ENCODE measurements around the gene POLR3K. TPM values are rescaled to one million over a fixed set of nuclear protein-coding genes. Genes with fewer than 3 reads are reported as not detected.

The POLR3K gene
- total and polyA plus RNA-seq, 2 donors (not counting 1 experiment from before 2014, with no cell fraction given) = 3.3 to 12.9 TPM

GRCh38 chr16:42691-43090, 10.7 kb downstream of the POLR3K start:
- no peaks in the 10 kb centered on the region for H3K27me3 ChIP-seq (ENCODE audit: control insufficient read depth, insufficient read depth, low read length)
- DNase-seq (ENCODE audit: low read depth in 2 of 2) = no peak
- no peak for TF ChIP-seq EZH2 (IDR thresholded peaks at IDR 0.05; ENCODE audit: low read length, missing control alignments)
- TF ChIP-seq, protein P1, sequence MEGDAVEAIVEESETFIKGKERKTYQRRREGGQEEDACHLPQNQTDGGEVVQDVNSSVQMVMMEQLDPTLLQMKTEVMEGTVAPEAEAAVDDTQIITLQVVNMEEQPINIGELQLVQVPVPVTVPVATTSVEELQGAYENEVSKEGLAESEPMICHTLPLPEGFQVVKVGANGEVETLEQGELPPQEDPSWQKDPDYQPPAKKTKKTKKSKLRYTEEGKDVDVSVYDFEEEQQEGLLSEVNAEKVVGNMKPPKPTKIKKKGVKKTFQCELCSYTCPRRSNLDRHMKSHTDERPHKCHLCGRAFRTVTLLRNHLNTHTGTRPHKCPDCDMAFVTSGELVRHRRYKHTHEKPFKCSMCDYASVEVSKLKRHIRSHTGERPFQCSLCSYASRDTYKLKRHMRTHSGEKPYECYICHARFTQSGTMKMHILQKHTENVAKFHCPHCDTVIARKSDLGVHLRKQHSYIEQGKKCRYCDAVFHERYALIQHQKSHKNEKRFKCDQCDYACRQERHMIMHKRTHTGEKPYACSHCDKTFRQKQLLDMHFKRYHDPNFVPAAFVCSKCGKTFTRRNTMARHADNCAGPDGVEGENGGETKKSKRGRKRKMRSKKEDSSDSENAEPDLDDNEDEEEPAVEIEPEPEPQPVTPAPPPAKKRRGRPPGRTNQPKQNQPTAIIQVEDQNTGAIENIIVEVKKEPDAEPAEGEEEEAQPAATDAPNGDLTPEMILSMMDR (conservative IDR thresholded peaks at IDR 0.05 in 1 of 2, IDR thresholded peaks at IDR 0.05 in 1 of 2; ENCODE audit: low read depth in 1 of 2, low read length in 2 of 2) = no peak

DNA sequence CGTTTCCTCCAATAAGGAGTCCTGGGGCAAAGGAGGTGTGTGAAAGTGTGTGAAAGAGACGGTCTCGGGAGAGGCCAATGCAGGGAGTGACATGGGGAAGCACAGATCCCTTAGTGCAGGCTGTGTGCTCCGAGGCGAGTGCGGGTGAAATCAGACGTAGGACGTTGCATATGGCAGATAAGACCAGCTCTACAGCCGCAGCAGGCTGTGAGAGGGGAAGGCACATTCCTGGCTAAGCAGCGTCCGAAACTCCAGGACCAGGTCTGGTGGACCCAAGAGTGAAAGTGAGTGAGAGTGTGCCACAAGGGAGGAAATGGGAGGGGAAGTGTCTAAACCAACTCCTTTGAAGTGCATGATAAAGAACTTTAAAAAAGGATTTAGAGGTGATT, 11.3 kb downstream of the POLR3K start:
- H3K36me3 ChIP-seq (ENCODE audit: control insufficient read depth, insufficient read depth, low read length) = peaks cover 4% of the 10 kb centered on the region
- DNase-seq (ENCODE audit: low read depth in 2 of 2) = no peak
- no peaks in the 10 kb centered on the region for H3K27me3 ChIP-seq (ENCODE audit: control insufficient read depth, insufficient read depth, low read length)
- H3K4me1 ChIP-seq (ENCODE audit: control insufficient read depth, extremely low read depth, insufficient read depth, low read length) = no peaks in the 10 kb centered on the region
- H4K20me1 ChIP-seq (ENCODE audit: control insufficient read depth, extremely low read depth, insufficient read depth, low read length) = no peaks in the 10 kb centered on the region
- no peaks in the 10 kb centered on the region for H3K79me2 ChIP-seq (ENCODE audit: control insufficient read depth, insufficient read depth, low read length)
- no peak overlapping the region for H2AFZ ChIP-seq (ENCODE audit: low read length)
- H3K9ac ChIP-seq (ENCODE audit: insufficient read depth, low read length) = no peak overlapping the region
- H3K9me3 ChIP-seq (ENCODE audit: control insufficient read depth, insufficient read depth, low read depth, low read length) = no peaks in the 10 kb centered on the region
- H3K4me2 ChIP-seq (ENCODE audit: extremely low read depth, insufficient read depth, low read length) = peak overlapping the region; percentile 44
- H3K4me3 ChIP-seq (replicated peaks in 1 of 4; ENCODE audit: control extremely low read depth in 1 of 4, insufficient read depth in 1 of 4, low read depth in 3 of 4, low read length in 4 of 4) = no peak overlapping the region
- no peak overlapping the region for H3K27ac ChIP-seq (ENCODE audit: insufficient read depth, low read length)
- TF ChIP-seq, protein P1 (conservative IDR thresholded peaks at IDR 0.05 in 1 of 2, IDR thresholded peaks at IDR 0.05 in 1 of 2; ENCODE audit: low read depth in 1 of 2, low read length in 2 of 2) = no peak
- TF ChIP-seq EZH2 (IDR thresholded peaks at IDR 0.05; ENCODE audit: low read length, missing control alignments) = no peak

More at GRCh38 chr16:42691-43090, 10.7 kb downstream of the POLR3K start:
- Histone ChIP-seq H2AFZ (ENCODE audit: low read length) (no peak overlapping the region), H3K36me3 (ENCODE audit: control insufficient read depth, insufficient read depth, low read length) (peaks cover 6% of the 10 kb centered on the region), H3K9ac (ENCODE audit: insufficient read depth, low read length) (no peak overlapping the region), H3K4me3 (replicated peaks in 1 of 4; ENCODE audit: control extremely low read depth in 1 of 4, insufficient read depth in 1 of 4, low read depth in 3 of 4, low read length in 4 of 4) (no peak overlapping the region), H3K27ac (ENCODE audit: insufficient read depth, low read length) (no peak overlapping the region), H3K9me3 (ENCODE audit: control insufficient read depth, insufficient read depth, low read depth, low read length) (no peaks in the 10 kb centered on the region), H4K20me1 (ENCODE audit: control insufficient read depth, extremely low read depth, insufficient read depth, low read length) (no peaks in the 10 kb centered on the region), H3K79me2 (ENCODE audit: control insufficient read depth, insufficient read depth, low read length) (no peaks in the 10 kb centered on the region), H3K4me2 (ENCODE audit: extremely low read depth, insufficient read depth, low read length) (no peak overlapping the region), H3K4me1 (ENCODE audit: control insufficient read depth, extremely low read depth, insufficient read depth, low read length) (no peaks in the 10 kb centered on the region)

GRCh38 chr16:41439-42068, 11.9 kb downstream of the POLR3K start:
- Histone ChIP-seq H3K27ac (ENCODE audit: insufficient read depth, low read length) (no peak overlapping the region), H3K4me2 (ENCODE audit: extremely low read depth, insufficient read depth, low read length) (peak overlapping the region; percentile 44), H3K9me3 (ENCODE audit: control insufficient read depth, insufficient read depth, low read depth, low read length) (no peaks in the 10 kb centered on the region), H3K4me1 (ENCODE audit: control insufficient read depth, extremely low read depth, insufficient read depth, low read length) (no peaks in the 10 kb centered on the region), H3K4me3 (replicated peaks in 1 of 4; ENCODE audit: control extremely low read depth in 1 of 4, insufficient read depth in 1 of 4, low read depth in 3 of 4, low read length in 4 of 4) (no peak overlapping the region), H4K20me1 (ENCODE audit: control insufficient read depth, extremely low read depth, insufficient read depth, low read length) (no peaks in the 10 kb centered on the region), H3K79me2 (ENCODE audit: control insufficient read depth, insufficient read depth, low read length) (no peaks in the 10 kb centered on the region), H3K9ac (ENCODE audit: insufficient read depth, low read length) (no peak overlapping the region), H3K27me3 (ENCODE audit: control insufficient read depth, insufficient read depth, low read length) (no peaks in the 10 kb centered on the region), H2AFZ (ENCODE audit: low read length) (no peak overlapping the region), H3K36me3 (ENCODE audit: control insufficient read depth, insufficient read depth, low read length) (peaks cover 3% of the 10 kb centered on the region)
- DNase-seq (ENCODE audit: low read depth in 2 of 2) = no peak
- no peak for TF ChIP-seq EZH2 (IDR thresholded peaks at IDR 0.05; ENCODE audit: low read length, missing control alignments)
- TF ChIP-seq, protein P1 (conservative IDR thresholded peaks at IDR 0.05 in 1 of 2, IDR thresholded peaks at IDR 0.05 in 1 of 2; ENCODE audit: low read depth in 1 of 2, low read length in 2 of 2) = no peak

Measured in fibroblast of lung (primary cell).